ENCODE data around the gene MAGI3.

Gene MAGI3

GRCh38 chr1:113429461-113430153 lies 39.3 kb downstream of the MAGI3 start:
- no peak for DNase-seq (ENCODE audit: low read depth, low spot score)
- no peak for TF ChIP-seq CTCF (IDR thresholded peaks at IDR 0.05; ENCODE audit: low read depth, low read length)
- in situ Hi-C loops (cut with HindIII; ENCODE audit: low sequenced_read_pairs) = no loop called here
- no peak overlapping the region for H3K4me3 ChIP-seq (ENCODE audit: low read depth, low read length)

- no peak for TF ChIP-seq CTCF (IDR thresholded peaks at IDR 0.05; ENCODE audit: low read depth, low read length)
- no peak for DNase-seq (ENCODE audit: low read depth, low spot score)
- in situ Hi-C loops (cut with HindIII; ENCODE audit: low sequenced_read_pairs) = no loop called here
- H3K4me3 ChIP-seq (ENCODE audit: low read depth, low read length) = no peak overlapping the region
Observed at GRCh38 chr1:113433184-113433583, 42.9 kb downstream of the MAGI3 start.

- no peak for DNase-seq (ENCODE audit: low read depth, low spot score)
- in situ Hi-C loops (cut with HindIII; ENCODE audit: low sequenced_read_pairs) = no loop called here
- no peak for TF ChIP-seq CTCF (IDR thresholded peaks at IDR 0.05; ENCODE audit: low read depth, low read length)
- no peak overlapping the region for H3K4me3 ChIP-seq (ENCODE audit: low read depth, low read length)
Observed at GRCh38 chr1:113434081-113434873, 44.0 kb downstream of the MAGI3 start.

DNA sequence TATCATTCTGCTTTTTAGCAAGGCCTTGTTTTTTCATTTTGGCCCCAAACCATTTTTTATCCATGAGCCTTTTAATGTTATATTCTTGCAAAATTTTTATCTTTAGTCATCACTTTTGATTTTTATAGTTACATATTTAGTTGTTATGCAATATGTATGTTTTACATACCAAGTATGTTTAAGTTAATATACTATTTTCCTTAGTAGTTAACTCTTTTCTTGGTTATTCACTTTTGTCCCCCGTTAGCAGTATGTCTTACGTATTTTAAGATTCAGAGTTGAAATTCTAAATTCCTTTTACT lies 44.5 kb downstream of the MAGI3 start:
- DNase-seq (ENCODE audit: low read depth, low spot score) = no peak
- TF ChIP-seq CTCF (IDR thresholded peaks at IDR 0.05; ENCODE audit: low read depth, low read length) = no peak
- no peak overlapping the region for H3K4me3 ChIP-seq (ENCODE audit: low read depth, low read length)
- in situ Hi-C loops (cut with HindIII; ENCODE audit: low sequenced_read_pairs) = no loop called here

DNA sequence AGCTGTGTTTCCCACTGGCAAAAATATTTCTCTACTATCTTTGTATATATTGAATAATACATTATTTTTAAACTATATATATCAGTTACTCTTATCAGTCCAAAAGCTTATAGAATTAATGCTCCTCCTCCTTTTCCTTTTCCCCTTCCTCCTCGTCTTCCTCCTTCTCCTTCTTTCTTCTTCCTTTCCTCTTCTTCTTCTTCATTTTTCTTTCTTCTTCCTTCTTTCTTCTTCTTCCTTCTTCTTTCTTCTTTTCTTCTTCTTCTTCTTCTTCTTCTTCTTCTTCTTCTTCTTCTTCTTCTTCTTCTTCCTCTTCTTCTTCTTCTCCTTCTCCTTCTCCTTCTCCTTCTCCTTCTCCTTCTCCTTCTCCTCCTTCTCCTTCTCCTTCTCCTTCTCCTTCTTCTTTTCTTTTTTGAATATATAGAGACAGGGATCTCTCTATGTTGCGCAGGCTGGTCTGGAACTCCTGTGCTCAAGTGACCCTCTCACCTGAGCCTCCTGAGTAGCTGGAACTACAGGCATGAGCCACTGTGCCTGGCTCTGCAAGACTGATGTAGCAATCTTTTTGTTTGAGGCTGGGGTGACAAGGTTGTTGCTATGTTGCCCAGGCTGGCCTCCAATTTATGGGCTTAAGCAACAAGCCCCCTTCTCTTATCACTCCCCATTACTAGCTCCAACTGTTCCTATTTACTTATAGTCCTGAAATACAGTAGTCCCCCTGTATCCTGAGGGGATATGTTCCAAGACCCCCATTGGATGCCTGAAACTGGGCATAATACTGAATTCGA lies 47.4 kb downstream of the MAGI3 start:
- no peak overlapping the region for H3K4me3 ChIP-seq (ENCODE audit: low read depth, low read length)
- in situ Hi-C loops (cut with HindIII; ENCODE audit: low sequenced_read_pairs) = no loop called here
- TF ChIP-seq CTCF (IDR thresholded peaks at IDR 0.05; ENCODE audit: low read depth, low read length) = no peak
- DNase-seq (ENCODE audit: low read depth, low spot score) = no peak

DNA sequence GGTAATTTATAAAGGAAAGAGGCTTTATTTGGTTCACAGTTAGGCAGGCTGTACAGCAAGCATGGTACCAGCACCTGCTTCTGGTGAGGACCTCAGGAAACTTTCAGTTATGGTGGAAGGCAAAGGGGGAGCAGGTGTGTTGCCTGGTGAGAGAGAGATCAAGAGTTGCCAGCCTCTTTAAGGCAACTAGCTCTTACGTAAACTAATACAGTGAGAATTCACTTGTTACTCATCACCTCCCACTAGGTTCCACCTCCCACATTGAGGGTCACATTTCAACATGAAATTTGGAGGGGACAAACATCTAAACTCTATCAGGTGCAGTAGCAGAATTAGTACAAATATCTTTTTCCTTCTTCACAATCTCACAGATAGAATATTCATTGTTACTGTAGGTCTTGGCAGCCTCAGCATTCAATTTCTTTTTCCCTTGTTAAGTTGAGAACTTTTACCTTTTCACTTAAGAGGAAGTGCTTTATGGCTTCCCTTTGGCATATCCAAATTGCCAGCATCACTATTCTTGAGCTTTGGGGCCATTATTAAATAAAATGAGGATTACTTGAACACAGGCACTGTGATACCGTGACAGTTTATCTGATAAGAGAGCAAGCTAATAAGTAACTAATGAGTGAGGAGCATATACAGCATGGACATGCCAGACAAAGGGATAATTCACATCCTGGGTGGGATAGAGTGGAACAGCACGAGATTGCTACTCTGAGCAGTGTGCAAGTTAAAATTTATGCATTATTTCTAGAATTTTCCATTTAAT lies 48.4 kb downstream of the MAGI3 start:
- no peak overlapping the region for H3K4me3 ChIP-seq (ENCODE audit: low read depth, low read length)
- DNase-seq (ENCODE audit: low read depth, low spot score) = no peak
- no peak for TF ChIP-seq CTCF (IDR thresholded peaks at IDR 0.05; ENCODE audit: low read depth, low read length)
- in situ Hi-C loops (cut with HindIII; ENCODE audit: low sequenced_read_pairs) = no loop called here
